SHP77 treated with DMSO at 0.1 percent for 48 hours (cell line): ENCODE results near the gene NDUFA8.
"Not testable (repeated sequence)": the region's sequence is repeated elsewhere in the genome, so short reads cannot be mapped to it uniquely, and the experiment has no call there.

Source experiments
- DNase-seq: peaks from one replicate; lab custom pipeline; 2025; lab: John Stamatoyannopoulos, UW

The NDUFA8 gene

GRCh38 chr9:122120316-122121071 lies 39.1 kb downstream of the NDUFA8 start:
- DNase-seq: no peak

DNA sequence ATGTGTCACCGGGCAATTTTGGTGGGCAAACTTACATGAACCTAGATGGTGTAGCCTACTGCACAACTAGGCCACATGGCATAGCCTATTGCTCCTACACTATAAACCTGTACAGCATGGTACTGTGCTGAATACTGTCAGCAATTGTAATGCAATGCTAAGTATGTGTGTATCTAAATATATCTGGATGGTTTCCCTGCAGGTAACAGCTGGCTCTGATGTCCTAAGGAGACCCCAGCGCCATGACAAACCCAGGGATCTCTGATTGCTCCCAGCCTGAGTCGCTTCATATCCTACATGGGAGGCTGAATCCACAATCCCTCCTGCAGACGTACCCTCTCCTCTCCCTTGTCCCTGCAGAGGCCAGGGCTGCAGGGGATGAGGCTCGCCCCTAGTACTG lies 39.9 kb downstream of the NDUFA8 start:
- no peak for DNase-seq

DNA sequence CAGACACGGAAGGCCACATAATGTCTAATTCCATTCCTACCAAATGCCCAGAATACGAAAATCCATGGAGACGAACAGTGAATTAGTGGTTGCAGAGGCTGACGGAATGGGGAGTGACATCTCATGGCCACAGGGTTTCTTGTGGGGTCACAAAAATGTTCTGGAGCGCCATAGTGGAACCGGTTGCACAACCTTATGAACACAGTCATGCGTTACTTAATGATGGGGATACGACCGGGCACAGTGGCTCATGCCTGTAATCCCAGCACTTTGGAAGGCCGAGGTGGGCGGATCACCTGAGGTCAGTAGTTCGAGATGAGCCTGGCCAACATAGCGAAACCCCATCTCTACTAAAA lies 40.4 kb downstream of the NDUFA8 start:
- DNase-seq: no peak

GRCh38 chr9:122118343-122119165 lies 41.0 kb downstream of the NDUFA8 start:
- no peak for DNase-seq

DNA sequence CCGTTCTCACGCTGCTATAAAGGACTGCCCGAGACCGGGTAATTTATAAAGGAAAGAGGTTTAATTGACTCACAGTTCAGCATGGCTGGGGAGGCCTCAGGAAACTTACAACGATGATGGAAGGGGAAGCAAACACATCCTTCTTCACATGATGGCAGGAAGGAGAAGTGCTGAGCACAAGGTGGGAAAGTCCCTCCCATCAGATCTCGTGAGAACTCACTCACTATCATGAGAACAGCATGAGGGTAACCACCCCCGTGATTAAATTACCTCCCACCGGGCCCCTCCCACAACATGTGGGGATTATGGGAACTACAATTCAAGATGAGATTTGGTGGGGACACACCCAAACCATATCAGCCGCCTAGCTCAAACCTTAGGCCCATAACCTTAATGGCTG lies 42.3 kb downstream of the NDUFA8 start:
- DNase-seq: not testable (repeated sequence)

DNA sequence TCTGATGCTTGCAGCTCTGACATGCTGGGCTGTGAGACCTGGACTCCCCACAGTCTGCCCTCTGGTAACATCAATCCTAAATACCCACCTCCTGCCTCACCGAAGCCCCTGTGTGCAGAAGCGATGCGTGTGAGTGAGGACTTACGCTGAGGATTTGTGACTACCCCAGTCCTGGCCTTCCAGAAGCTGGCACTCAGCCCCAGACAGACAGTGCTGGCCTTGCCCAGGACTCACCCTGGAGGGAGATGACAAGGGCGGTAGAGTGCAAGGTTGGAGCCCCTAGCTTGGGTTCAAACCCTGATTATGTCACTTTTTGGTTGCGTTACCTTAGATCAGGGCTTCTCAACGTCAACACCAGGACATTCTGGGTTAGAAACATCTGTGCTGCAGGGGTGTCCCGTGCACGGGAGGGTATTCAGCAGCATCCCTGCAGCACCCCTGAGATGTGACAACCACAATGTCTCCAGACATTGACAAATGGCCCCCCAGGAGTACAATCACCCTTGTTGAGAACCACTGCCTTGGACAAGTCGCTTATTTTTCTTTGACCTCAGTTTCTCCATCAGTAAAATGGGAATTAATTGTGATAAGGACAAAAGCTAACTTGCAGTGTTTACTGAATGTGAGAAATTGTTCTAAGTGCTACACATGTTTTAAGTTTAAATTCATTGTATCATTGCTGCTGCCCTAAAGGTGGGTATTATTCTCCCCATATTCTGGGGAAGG lies 43.0 kb downstream of the NDUFA8 start:
- no peak for DNase-seq

- DNase-seq: no peak
These were observed 43.5 kb downstream of the NDUFA8 start for GRCh38 chr9:122116040-122116439.

DNA sequence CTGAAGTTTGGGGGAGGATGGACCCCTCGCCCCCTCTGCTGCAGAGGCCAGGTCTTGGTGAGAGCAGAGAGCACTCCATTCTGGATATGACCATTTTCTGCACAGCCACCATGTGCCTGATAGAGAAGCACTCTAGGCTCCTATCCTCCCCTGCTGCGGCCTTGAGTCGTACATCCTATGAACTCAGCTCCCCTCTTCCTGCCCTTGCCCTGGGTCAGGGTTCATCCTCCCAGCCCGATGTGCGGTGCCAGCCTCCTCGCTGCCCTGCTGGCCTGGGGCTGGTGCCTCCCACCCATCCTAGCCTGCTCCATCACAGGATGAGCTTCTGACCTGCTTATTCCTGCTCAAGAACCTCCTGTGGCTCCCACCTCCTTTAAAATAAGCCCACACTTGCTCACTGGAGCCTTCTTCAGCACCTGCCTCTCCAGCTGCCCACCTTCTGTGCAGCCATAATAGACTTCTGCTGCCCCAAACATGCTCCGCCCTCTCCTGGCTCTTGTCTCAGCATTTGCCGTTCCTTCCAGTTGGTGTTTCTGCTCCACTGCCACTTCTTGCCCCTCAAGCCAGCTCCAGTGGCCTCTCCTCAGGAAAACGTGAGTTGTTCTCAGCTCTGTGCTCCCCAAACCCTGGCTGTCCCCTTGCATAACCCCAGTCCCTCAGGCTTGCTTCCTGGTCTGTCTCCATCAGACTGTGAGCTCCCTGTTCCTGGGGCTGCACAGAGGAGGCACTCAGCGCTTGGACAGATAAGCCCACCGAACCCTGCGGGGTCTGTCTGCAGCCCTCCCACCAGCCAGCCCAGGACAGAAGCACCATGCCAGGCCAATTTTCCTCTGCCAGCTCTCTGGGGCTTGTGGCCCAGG lies 44.2 kb downstream of the NDUFA8 start:
- no peak for DNase-seq

DNA sequence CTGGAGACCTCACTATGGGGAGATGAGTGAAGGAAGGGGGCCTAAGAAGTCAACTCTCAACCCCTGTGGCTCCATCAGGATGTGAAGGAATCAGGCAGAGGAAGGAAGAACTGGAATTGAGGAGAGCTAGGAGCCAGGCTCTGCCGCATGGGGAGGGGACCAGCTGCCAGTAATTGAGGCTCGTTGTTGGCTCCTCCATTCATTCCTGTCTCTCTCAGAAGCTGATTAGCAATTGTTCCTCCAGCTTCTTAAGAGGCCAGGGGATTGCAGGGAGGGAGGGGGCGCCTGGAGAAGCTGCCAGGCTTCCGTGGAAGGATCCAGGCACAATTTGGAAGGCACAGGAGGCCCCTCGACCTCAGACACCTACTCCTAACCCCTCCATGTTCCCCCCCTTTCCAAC lies 46.0 kb downstream of the NDUFA8 start:
- no peak for DNase-seq

DNA sequence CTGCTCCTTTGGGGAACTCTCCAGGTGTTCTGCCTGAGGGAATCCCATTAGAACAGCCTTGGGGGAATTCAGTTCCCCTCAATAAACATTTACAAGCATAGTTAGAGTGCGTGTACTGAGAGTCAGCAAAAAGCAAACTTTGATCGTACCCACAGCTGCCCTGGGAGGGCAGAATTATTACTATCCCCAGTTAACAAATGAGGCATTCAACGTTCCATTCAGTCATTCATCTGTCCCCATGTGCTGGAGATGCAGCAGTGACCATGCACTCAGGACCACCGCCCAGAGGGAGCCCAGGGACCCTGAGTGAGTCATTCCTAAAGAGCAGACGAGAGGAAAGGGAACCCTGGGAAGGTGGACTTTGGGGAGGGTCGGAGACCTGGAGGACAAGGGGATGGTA lies 47.3 kb downstream of the NDUFA8 start:
- DNase-seq: no peak

DNA sequence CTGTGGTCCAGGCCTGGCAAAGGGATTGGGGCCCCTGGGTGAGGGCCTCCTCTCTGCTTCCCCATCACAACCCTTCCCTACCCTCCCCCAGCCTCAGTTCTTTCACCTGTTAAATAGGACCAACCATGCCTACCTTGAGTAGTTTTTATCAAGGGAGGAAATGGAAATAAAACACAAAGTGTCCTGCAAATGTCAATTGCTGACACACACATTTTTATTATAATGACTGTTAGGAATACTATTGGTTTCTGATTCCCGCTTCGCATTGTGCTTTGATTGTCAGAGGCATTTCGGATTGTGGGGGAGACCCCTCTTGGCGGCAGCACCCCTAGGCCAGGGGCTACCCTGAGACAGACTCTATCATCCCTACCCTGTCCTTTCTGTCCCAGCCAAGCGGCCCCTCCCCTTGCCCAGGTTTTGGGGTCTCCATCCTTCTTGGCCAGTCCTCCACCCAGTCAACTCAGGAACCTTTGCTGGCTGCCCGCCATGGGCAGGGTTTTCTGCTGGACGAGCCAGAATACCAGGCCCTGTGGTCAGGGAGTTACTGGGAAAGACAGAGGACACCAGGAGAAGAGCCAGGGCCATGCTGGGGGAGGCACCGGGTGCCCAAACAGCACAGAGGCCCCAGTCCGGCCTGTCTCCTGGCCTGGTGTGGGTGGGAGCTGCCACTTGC lies 48.0 kb downstream of the NDUFA8 start:
- no peak for DNase-seq

DNA sequence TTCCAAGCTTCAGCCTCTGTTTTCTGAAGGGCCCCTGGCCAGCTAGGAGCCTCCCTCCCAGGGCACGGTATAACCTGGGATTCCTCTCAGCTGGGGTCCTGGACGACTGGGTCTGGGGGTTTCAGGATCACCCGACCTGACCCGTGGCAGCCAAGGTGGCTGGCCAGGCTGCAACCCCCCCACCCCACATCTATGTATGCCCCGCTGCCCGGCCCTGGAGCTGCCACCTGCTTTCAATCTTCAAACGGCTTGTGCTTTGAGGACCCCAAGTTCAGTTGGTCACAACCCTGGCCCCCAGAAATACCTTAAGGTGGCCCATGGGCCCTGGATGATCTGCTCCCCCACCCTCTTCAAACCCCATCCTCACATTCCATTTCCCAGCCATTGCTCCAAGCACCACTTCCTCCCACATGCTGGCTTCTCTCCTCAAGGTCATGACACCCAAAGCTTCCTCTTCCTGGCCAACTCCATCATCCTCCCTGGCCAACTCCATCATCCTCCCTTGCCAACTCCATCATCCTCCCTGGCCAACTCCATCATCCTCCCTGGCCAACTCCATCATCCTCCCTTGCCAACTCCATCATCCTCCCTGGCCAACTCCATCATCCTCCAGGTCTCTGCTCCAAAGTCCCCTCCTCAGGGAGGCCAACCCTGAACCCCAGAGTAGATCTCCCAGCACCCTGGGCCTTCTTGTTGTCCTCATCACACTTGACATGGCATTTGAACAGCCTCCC lies 49.3 kb downstream of the NDUFA8 start:
- DNase-seq: no peak

DNA sequence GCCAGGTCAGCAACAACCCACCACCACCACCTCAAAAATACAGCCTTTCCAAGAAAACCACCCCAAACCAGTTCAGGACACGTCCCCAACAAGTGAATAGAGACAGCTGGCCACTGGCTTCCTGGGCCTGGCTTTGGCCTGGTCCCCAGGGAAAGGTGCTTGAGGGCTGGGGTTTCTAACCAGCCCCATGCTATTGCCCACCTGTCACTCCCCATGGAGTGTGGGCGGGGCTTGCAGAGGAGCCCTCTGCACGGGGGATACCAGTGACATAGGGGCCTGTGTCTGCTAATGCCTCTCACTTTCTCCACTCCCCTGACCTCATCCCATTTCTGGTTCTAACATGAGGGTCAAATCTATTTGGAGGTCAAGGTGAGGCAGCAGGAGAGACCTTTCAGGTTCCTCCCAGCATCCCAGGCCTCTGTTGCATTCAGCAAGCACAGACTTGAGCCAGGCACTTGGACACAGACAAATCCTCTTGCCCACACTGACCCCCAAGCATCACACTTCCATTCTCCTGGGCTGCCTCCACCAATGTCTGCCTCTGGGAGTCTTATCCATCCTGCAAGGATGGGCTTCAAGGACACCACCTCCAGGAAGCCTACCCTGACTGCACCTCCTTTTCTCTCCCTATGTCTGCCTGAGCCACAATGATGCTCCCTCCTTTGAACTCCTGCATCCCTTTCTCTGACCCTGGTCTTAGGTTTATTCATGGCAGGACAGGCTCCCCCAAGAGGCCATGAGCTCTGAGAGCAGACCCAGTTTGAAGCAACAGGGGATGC lies 50.4 kb downstream of the NDUFA8 start:
- DNase-seq: no peak

DNA sequence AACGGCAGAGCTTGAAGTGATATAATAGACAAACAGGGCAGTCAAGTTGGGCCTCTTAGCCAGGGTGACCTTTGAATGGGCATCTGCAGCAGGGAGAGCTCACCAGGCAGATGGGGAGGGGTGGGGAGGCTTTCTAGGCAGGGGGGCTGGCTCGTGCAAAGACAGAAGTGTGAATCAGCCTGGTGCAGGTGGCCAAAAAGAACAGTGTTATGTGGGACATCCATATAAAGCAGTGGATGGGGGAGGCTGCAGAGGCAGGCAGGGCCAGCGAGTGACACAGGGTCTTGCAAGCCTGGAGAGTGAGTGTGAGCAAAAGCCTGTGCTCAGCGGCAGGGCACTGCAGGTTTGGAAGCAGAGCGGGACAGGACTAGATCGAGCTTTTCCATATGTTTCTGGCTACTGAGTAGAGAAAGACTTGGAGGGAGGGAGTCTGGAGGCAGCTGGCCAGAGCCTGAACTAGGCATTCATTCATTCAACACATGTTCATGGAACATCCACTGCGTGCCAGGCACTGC lies 52.2 kb downstream of the NDUFA8 start:
- peak; percentile 7 for DNase-seq

DNA sequence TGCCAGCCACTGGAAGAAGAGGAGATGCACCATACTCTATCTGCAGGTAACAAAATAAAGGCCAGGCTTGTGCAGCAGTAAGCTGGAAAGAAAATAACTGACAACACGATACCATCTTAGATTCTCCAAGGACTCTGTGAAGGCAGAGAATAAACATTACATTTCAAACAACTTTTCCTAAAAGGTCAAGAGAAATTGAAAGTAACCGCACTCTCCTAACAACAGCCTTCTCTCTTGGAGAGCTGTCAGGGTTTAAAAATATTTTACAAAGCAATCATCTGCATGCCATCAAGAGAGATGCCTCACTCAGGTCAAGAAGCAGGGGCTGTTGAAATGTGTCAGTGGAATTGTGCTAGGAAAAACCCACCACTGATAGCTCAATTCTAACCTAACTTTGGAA lies 53.0 kb downstream of the NDUFA8 start:
- DNase-seq: no peak

DNA sequence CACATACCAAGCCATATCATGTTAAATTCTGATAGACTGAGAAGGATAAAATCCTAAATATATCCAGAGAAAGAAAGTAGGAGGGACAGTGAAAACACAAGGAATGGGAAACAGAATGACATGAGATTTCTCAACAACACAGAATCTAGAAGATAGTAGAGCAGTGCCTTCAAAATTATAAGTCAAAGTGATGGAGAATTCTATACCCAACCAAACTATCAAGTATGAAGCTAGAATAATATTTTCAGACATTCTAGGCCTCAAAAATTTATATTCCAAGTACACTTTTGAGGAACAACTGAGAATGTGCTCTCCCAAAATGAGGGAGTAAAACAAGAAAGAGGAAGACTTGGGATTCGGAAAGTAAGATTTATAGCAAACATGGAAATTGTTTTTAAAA lies 55.6 kb downstream of the NDUFA8 start:
- DNase-seq: no peak

DNA sequence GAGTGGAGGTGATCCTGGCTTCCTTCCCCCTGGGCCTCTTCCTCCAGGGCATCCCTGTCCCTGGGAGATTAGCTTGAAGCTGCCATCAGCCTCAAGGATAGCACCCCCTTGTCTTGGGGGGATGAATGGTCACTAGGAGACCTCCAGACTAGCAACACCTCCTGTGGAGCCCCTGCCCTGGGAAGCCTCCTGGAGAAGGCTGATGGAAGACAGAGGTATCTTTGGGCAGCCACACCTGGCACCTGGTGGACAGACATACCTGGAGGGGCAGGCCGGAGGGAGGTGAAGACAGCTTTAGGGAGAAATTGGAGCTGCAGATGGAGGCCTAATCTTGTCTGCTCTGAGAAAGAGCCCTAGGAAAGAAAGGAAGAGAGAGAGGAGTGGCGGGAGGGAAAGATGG lies 57.4 kb downstream of the NDUFA8 start:
- DNase-seq: no peak

DNA sequence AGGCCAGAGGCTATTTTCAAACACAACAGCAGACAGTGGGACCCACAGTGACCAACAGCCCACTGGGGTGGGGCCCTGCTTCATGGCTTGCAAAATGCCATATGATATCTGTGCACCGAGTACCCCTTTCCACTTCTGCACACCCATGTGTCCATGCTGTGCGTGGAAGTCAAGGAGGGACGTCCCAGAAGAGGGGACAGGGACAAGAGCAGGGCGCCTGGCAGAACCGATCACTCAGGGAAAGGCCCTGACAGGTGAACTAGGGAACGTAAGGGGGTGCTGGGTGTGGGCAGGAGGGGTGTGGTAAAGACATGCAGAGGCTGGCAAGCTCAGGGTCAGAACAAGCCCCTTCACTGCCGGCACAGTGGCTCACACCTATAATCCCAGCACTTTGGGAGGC lies 58.8 kb downstream of the NDUFA8 start:
- no peak for DNase-seq

GRCh38 chr9:122099271-122099869 lies 60.2 kb downstream of the NDUFA8 start:
- DNase-seq: peak; percentile 43
